CD4-positive, alpha-beta T cell (primary cell): ENCODE data around the gene PP2D1. TPM values are rescaled to one million over a fixed set of nuclear protein-coding genes. Genes with fewer than 3 reads are reported as not detected.
"Not testable (repeated sequence)": the region's sequence is repeated elsewhere in the genome, so short reads cannot be mapped to it uniquely, and the experiment has no call there.

Source experiments
- ATAC-seq: fragments of 200-7000 bp; cut with Tn5 transposase; one replicate; pipeline ENCODE4 v1.10.0; 2022; ENCODE audit warnings: mild to moderate bottlenecking; ENCODE audit not compliant: poor library complexity
- CTCF ChIA-PET: fragments of 350-600 bp; sonication (Branson Sonifier 250); formaldehyde crosslinking; loops from one replicate; lab custom pipeline; 2021; ENCODE audit warnings: antibody characterized with exemption, inconsistent platforms; lab: Charles Lee
- POLR2A ChIA-PET: fragments of 350-600 bp; sonication (Branson Sonifier 250); formaldehyde crosslinking; loops from one replicate; lab custom pipeline; 2021; ENCODE audit warnings: antibody characterized with exemption, inconsistent platforms; lab: Charles Lee
- DNase-seq, 14 experiments: peaks; one replicate each; pipeline ENCODE4 v3.0.0-alpha.2; 2013 to 2020; ENCODE audit warnings: mixed read lengths in 2 of 14
- H3K27ac ChIP-seq, 2 donors: one replicate each; pipeline versions ENCODE4 v1.5.1 to v1.7.0; 2013; ENCODE audit warnings: low read length in 2 of 2, low read depth in 1 of 2, mild to moderate bottlenecking in 1 of 2
- H3K27me3 ChIP-seq, 2 experiments: 1 replicate in 1 of 2; 2 replicates in 1 of 2; pipeline versions ENCODE4 v1.6.1 to v1.7.0; 2013; ENCODE audit warnings: low read length in 2 of 2, control low read depth in 1 of 2, mild to moderate bottlenecking in 1 of 2, moderate library complexity in 1 of 2; ENCODE audit not compliant: insufficient read depth in 2 of 2, control insufficient read depth in 1 of 2
- H3K36me3 ChIP-seq: one replicate; pipeline ENCODE4 v1.6.1; 2013; ENCODE audit warnings: low read length, control low read depth; ENCODE audit not compliant: insufficient read depth
- H3K4me1 ChIP-seq: one replicate; pipeline ENCODE4 v1.6.1; 2013; ENCODE audit warnings: low read length, control low read depth; ENCODE audit not compliant: insufficient read depth
- H3K4me3 ChIP-seq: one replicate; pipeline ENCODE4 v1.5.1; 2013; ENCODE audit warnings: mild to moderate bottlenecking, low read length, moderate library complexity
- H3K9me3 ChIP-seq, 2 experiments: 1 replicate in 1 of 2; 2 replicates in 1 of 2; pipeline versions ENCODE4 v1.6.1 to v1.7.0; 2013; ENCODE audit warnings: low read length in 2 of 2, mild to moderate bottlenecking in 2 of 2, control low read depth in 1 of 2, moderate library complexity in 1 of 2; ENCODE audit not compliant: control insufficient read depth in 1 of 2, insufficient read depth in 1 of 2
- H3K27ac Mint-ChIP-seq: one replicate; pipeline ENCODE4 v1.8.0; 2020; ENCODE audit warnings: mixed read lengths
- H3K27me3 Mint-ChIP-seq: one replicate; pipeline ENCODE4 v1.8.0; 2021; ENCODE audit warnings: mixed read lengths
- H3K36me3 Mint-ChIP-seq: one replicate; pipeline ENCODE4 v1.8.0; 2021; ENCODE audit warnings: low read depth, mixed read lengths
- H3K4me1 Mint-ChIP-seq: one replicate; pipeline ENCODE4 v1.8.0; 2021; ENCODE audit warnings: low read depth, mixed read lengths
- H3K4me3 Mint-ChIP-seq: one replicate; pipeline ENCODE4 v1.8.0; 2020; ENCODE audit warnings: mild to moderate bottlenecking, mixed read lengths
- H3K9me3 Mint-ChIP-seq: one replicate; pipeline ENCODE4 v1.8.0; 2020; ENCODE audit warnings: mixed read lengths
- CTCF ChIP-seq: fragments of 200-600 bp; IDR thresholded peaks from one replicate; pipeline ENCODE4 v1.8.0; 2022; ENCODE audit warnings: antibody characterized with exemption, mild to moderate bottlenecking
- intact Hi-C, 2 experiments: fragments of 100-400 bp; cut with DNase I in 1 of 2; cut with micrococcal nuclease in 1 of 2; formaldehyde crosslinking; loops; one replicate each; pipeline versions ENCODE4 v1.15.1 to v1.9.0; 2023 to 2025; cut with DNase I, micrococcal nuclease
- total RNA-seq, 174 experiments: library from RNA in 2 of 174; stranded (reverse) in 2 of 174; gene quantifications; one replicate each; pipeline ENCODE4 v1.2.3 and lab custom pipeline; 2021 to 2026

The PP2D1 gene
- total RNA-seq, 2 experiments from 2014 or later = not detected

GRCh38 chr3:20022954-20023622 lies 11.0 kb upstream of the PP2D1 start:
- Mint-ChIP-seq H3K36me3 (no peaks in the 10 kb centered on the region), H3K4me3 (no peak overlapping the region), H3K9me3 (no peaks in the 10 kb centered on the region), H3K27ac (no peak overlapping the region), H3K4me1 (no peaks in the 10 kb centered on the region), H3K27me3 (no peaks in the 10 kb centered on the region)
- Histone ChIP-seq H3K4me3 (no peak overlapping the region), H3K36me3 (no peaks in the 10 kb centered on the region), H3K4me1 (peaks cover 4% of the 10 kb centered on the region), H3K27me3 (no peaks in the 10 kb centered on the region), H3K9me3 (no peaks in the 10 kb centered on the region), H3K27ac (no peak overlapping the region)
- DNase-seq = no peak
- ATAC-seq = no peak
- ChIA-PET CTCF (no interaction called here), POLR2A (no interaction called here)
- intact Hi-C loops = no loop called here
- TF ChIP-seq CTCF = no peak

- H3K27ac Mint-ChIP-seq, ATAC-seq, H3K4me3 Mint-ChIP-seq, H3K4me1 ChIP-seq, H3K36me3 Mint-ChIP-seq, intact Hi-C loops, H3K4me3 ChIP-seq, H3K9me3 ChIP-seq, H3K27me3 Mint-ChIP-seq, H3K9me3 Mint-ChIP-seq, H3K36me3 ChIP-seq, DNase-seq, H3K4me1 Mint-ChIP-seq, H3K27ac ChIP-seq, H3K27me3 ChIP-seq: not testable (repeated sequence)
- CTCF ChIA-PET = interaction anchor here (1.0 to 1.1 kb wide), 2 partner anchors 11 to 24 kb away, joined by 3 read pairs; partner anchors contain the start of gene KAT2B
- POLR2A ChIA-PET = interaction anchor here (0.6 kb wide), 1 partner anchor 45 kb away, joined by 3 read pairs; no protein-coding TSS in a partner anchor
Measured at GRCh38 chr3:20016076-20016475, 4.0 kb upstream of the PP2D1 start.

GRCh38 chr3:20015525-20015924 lies 3.5 kb upstream of the PP2D1 start:
- no peak overlapping the region for H3K27ac Mint-ChIP-seq
- TF ChIP-seq CTCF = no peak
- Histone ChIP-seq H3K27ac (no peak overlapping the region), H3K9me3 (peaks cover 0 to 3% of the 10 kb centered on the region in 2 experiments), H3K36me3 (no peaks in the 10 kb centered on the region), H3K4me1 (no peaks in the 10 kb centered on the region), H3K27me3 (no peaks in the 10 kb centered on the region), H3K4me3 (no peak overlapping the region)
- CTCF ChIA-PET = interaction anchor here (1.0 to 1.1 kb wide), 2 partner anchors 11 to 25 kb away, joined by 3 read pairs; partner anchors contain the start of gene KAT2B
- POLR2A ChIA-PET = interaction anchor here (0.6 kb wide), 1 partner anchor 45 kb away, joined by 3 read pairs; no protein-coding TSS in a partner anchor
- intact Hi-C loops = no loop called here
- no peak for DNase-seq
- no peak overlapping the region for H3K4me3 Mint-ChIP-seq
- H3K4me1 Mint-ChIP-seq = no peaks in the 10 kb centered on the region
- no peaks in the 10 kb centered on the region for H3K27me3 Mint-ChIP-seq
- no peaks in the 10 kb centered on the region for H3K36me3 Mint-ChIP-seq
- H3K9me3 Mint-ChIP-seq = no peaks in the 10 kb centered on the region
- ATAC-seq = no peak

- CTCF ChIA-PET = no interaction called here
Measured at GRCh38 chr3:20013396-20013795, 1.3 kb upstream of the PP2D1 start.

More at GRCh38 chr3:20013396-20013795, 1.3 kb upstream of the PP2D1 start:
- no peaks in the 10 kb centered on the region for H3K4me1 ChIP-seq
- no peak for DNase-seq
- Mint-ChIP-seq H3K4me3 (no peak overlapping the region), H3K27ac (no peak overlapping the region), H3K27me3 (no peaks in the 10 kb centered on the region), H3K9me3 (no peaks in the 10 kb centered on the region), H3K36me3 (no peaks in the 10 kb centered on the region), H3K4me1 (no peaks in the 10 kb centered on the region)
- TF ChIP-seq CTCF = no peak
- H3K4me3 ChIP-seq = no peak overlapping the region
- no peak overlapping the region for H3K27ac ChIP-seq
- peaks cover 0 to 3% of the 10 kb centered on the region in 2 experiments for H3K9me3 ChIP-seq
- intact Hi-C loops = no loop called here
- H3K27me3 ChIP-seq = no peaks in the 10 kb centered on the region
- ATAC-seq = no peak
- H3K36me3 ChIP-seq = no peaks in the 10 kb centered on the region
- POLR2A ChIA-PET = no interaction called here
